Loucy (cell line): Measurements from ENCODE around the gene PTMA.

Source experiments
- H2AFZ ChIP-seq: fragments of 200-600 bp; sonication (generic); 2 replicates; pipeline ENCODE4 v1.6.0; 2016; ENCODE audit warnings: antibody characterized with exemption, mild to moderate bottlenecking, low read length, moderate library complexity
- H3F3A ChIP-seq: fragments of 200-600 bp; 2 replicates; pipeline ENCODE4 v1.6.0; 2016; ENCODE audit warnings: antibody characterized with exemption, low read depth, mild to moderate bottlenecking
- H3K27me3 ChIP-seq: fragments of 200-600 bp; sonication (generic); 2 replicates; pipeline ENCODE4 v1.6.1; 2014; ENCODE audit warnings: low read length, mild to moderate bottlenecking; ENCODE audit not compliant: insufficient read depth, poor library complexity, severe bottlenecking
- H3K36me3 ChIP-seq: fragments of 200-600 bp; sonication (generic); 2 replicates; pipeline ENCODE4 v1.6.1; 2016; ENCODE audit warnings: low read length; ENCODE audit not compliant: insufficient read depth
- H3K4me1 ChIP-seq: fragments of 200-600 bp; sonication (generic); 2 replicates; pipeline ENCODE4 v1.5.1; 2014; ENCODE audit warnings: low read length, mild to moderate bottlenecking; ENCODE audit not compliant: insufficient read depth, poor library complexity, severe bottlenecking
- H3K4me2 ChIP-seq: fragments of 200-600 bp; sonication (generic); 2 replicates; pipeline ENCODE4 v1.6.0; 2014; ENCODE audit warnings: antibody characterized with exemption, low read length, low read depth, mild to moderate bottlenecking; ENCODE audit not compliant: poor library complexity, severe bottlenecking
- H3K4me3 ChIP-seq: fragments of 200-600 bp; sonication (generic); 2 replicates; pipeline ENCODE4 v1.5.1; 2014; ENCODE audit warnings: low read length, mild to moderate bottlenecking, mixed read lengths; ENCODE audit not compliant: poor library complexity, severe bottlenecking
- H3K79me2 ChIP-seq: fragments of 200-600 bp; sonication (generic); 2 replicates; pipeline ENCODE4 v1.6.1; 2014; ENCODE audit warnings: low read length; ENCODE audit not compliant: insufficient read depth
- H3K9ac ChIP-seq: fragments of 200-600 bp; sonication (generic); 2 replicates; pipeline ENCODE4 v1.6.0; 2014; ENCODE audit warnings: mild to moderate bottlenecking, low read depth, low read length, moderate library complexity; ENCODE audit not compliant: poor library complexity, severe bottlenecking
- H3K9me2 ChIP-seq: fragments of 200-600 bp; sonication (generic); replicated peaks from 2 replicates; pipeline ENCODE4 v1.6.1; 2016; ENCODE audit warnings: low read depth, low read length, mixed read lengths
- H3K9me3 ChIP-seq: fragments of 200-600 bp; sonication (generic); 2 replicates; pipeline ENCODE4 v1.6.1; 2014; ENCODE audit warnings: mild to moderate bottlenecking, antibody characterized with exemption, low read length, low read depth; ENCODE audit not compliant: insufficient read depth
- H4K20me1 ChIP-seq: fragments of 200-600 bp; sonication (generic); 2 replicates; pipeline ENCODE4 v1.6.0; 2014; ENCODE audit warnings: antibody characterized with exemption, low read length, mild to moderate bottlenecking; ENCODE audit not compliant: insufficient read depth, poor library complexity, severe bottlenecking
- EZH2phosphoT487 ChIP-seq: fragments of 200-600 bp; IDR thresholded peaks from 2 replicates; pipeline ENCODE4 v1.6.1; 2018; ENCODE audit warnings: antibody characterized with exemption, mild to moderate bottlenecking, moderate library complexity, borderline replicate concordance
- TF ChIP-seq, protein P1 (sequence below): fragments of 200-600 bp; sonication (generic); conservative IDR thresholded peaks from 2 replicates; pipeline ENCODE4 v1.5.1; 2014; ENCODE audit warnings: mild to moderate bottlenecking, antibody characterized with exemption, low read length

PTMA gene

DNA sequence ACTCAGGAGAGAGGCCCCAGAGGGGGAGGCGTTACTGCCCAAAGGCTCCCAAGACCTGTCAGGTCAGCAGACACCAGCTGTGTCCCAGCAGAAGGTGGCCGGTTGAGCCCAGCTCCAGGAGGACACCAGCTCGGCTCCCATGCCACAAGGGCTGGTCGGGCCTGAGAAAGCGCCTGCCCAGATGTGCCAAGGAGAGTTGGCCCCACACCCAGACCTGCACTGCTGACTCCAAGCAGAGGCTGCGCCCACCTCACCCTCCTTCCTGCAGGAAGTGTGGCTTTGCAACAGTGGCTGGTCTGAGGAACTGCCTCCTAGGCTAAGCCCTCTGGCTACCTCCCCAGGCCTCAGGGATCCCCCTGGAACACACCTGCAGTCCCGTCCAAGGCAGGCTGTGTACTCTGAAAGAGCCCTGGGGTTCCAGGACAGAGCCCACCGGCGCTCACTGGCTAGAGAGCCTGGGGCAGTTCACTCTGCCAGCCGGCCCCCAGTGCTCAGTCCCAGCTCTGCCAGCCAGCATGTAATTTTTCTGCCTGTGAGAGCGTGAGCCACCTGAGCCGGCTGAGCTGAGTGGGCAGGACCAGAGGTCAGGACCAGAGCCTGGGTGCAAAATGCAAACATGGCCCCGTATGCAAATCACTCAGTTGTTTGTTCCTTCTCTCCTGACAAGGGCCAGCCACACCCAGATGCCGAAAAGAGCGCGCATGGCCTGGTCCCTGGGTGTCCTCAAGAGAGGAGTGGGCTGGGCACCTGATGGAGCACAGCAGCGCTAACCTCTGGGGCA lies 36.9 kb upstream of the PTMA start:
- Histone ChIP-seq H3K4me2 (peak overlapping the region; percentile 54), H3K4me3 (peak overlapping the region; percentile 10), H3K79me2 (no peaks in the 10 kb centered on the region), H3K9ac (peak overlapping the region; percentile 60), H3K4me1 (peaks cover 55% of the 10 kb centered on the region), H3F3A (no peaks in the 10 kb centered on the region), H3K27me3 (no peaks in the 10 kb centered on the region), H4K20me1 (no peaks in the 10 kb centered on the region), H2AFZ (peak overlapping the region; percentile 39), H3K36me3 (no peaks in the 10 kb centered on the region), H3K9me2 (no peaks in the 10 kb centered on the region), H3K9me3 (no peaks in the 10 kb centered on the region)
- TF ChIP-seq EZH2phosphoT487: no peak
- TF ChIP-seq, protein P1, sequence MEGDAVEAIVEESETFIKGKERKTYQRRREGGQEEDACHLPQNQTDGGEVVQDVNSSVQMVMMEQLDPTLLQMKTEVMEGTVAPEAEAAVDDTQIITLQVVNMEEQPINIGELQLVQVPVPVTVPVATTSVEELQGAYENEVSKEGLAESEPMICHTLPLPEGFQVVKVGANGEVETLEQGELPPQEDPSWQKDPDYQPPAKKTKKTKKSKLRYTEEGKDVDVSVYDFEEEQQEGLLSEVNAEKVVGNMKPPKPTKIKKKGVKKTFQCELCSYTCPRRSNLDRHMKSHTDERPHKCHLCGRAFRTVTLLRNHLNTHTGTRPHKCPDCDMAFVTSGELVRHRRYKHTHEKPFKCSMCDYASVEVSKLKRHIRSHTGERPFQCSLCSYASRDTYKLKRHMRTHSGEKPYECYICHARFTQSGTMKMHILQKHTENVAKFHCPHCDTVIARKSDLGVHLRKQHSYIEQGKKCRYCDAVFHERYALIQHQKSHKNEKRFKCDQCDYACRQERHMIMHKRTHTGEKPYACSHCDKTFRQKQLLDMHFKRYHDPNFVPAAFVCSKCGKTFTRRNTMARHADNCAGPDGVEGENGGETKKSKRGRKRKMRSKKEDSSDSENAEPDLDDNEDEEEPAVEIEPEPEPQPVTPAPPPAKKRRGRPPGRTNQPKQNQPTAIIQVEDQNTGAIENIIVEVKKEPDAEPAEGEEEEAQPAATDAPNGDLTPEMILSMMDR: no peak

DNA sequence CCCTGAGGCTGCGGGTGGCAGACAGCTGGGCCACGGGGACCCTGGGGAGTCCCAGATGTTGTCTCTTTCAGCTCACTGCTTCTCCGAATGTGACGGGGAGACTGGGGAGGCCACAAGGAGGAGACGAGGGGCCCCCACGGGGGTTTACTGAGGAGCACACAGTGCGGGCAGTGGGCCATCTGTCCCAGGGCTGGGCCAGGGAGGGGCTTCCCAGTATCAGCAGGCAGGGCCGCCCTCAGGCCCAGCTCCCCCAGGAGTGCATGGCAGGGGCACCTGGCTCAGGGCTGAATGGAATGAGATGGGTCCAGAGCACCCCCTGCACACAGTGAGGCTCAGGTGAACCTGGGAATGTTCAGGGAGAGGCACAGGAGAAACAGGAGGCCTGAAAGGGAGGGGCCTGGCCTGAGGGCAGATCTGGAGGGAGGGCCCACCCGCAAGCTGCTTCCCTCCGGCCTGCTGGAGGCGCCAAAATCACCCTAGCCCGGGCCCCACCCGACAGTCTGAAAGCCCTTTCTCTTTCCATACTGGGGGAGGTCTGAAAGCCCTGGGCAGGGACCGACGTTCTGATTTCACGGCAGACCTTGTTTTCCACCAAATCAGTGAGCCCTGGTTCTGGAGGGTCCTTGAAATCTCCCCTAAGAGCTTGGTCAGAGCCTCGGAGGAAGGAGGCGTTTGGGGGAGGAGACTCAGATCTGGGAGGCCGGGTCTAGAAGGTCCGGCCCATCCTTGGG lies 35.5 kb upstream of the PTMA start:
- peak overlapping the region; percentile 60 for H3K9ac ChIP-seq
- H3K4me2 ChIP-seq: peak overlapping the region; percentile 20
- H3F3A ChIP-seq: no peaks in the 10 kb centered on the region
- H3K9me3 ChIP-seq: no peaks in the 10 kb centered on the region
- no peaks in the 10 kb centered on the region for H3K9me2 ChIP-seq
- H3K4me1 ChIP-seq: peaks cover 48% of the 10 kb centered on the region
- H3K79me2 ChIP-seq: peaks cover 4% of the 10 kb centered on the region; the same call in 1 of the 2 replicates
- H3K36me3 ChIP-seq: no peaks in the 10 kb centered on the region
- H4K20me1 ChIP-seq: no peaks in the 10 kb centered on the region
- H3K4me3 ChIP-seq: no peak overlapping the region
- no peaks in the 10 kb centered on the region for H3K27me3 ChIP-seq
- peak overlapping the region; percentile 52; the same call in 1 of the 2 replicates for H2AFZ ChIP-seq
- no peak for TF ChIP-seq EZH2phosphoT487
- TF ChIP-seq, protein P1: peak; percentile 62

DNA sequence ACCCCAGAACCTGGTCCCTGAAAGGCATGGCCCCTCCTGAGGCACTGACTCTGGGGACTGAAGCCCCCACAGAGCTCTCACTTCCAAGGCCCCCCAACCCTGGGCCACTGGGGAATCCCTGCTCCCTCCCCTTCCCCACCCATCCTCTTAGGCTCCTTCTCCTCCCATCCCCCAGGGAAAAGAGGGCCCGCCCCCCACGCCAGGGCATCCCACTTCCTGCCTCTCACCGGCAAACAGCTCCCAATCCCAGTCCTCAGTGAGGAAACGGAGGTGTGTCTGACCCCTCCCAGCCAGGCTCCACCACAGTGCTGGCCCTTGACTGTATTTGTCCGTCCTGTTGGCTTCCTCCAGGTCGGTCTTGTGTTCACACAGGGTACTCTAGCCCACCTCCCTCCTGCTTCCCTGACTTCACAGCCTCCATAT lies 35.0 kb upstream of the PTMA start:
- H3K9me2 ChIP-seq: no peaks in the 10 kb centered on the region

More for the DNA sequence above, 35.0 kb upstream of the PTMA start:
- Histone ChIP-seq H3K36me3 (no peaks in the 10 kb centered on the region), H3K79me2 (peaks cover 4% of the 10 kb centered on the region; the same call in 1 of the 2 replicates), H3K4me1 (peaks cover 48% of the 10 kb centered on the region), H3F3A (no peaks in the 10 kb centered on the region), H4K20me1 (no peaks in the 10 kb centered on the region), H3K9ac (peak overlapping the region; percentile 60), H2AFZ (peak overlapping the region; percentile 52; the same call in 1 of the 2 replicates), H3K9me3 (no peaks in the 10 kb centered on the region), H3K4me3 (no peak overlapping the region), H3K4me2 (peak overlapping the region; percentile 20), H3K27me3 (no peaks in the 10 kb centered on the region)
- TF ChIP-seq, protein P1: no peak
- no peak for TF ChIP-seq EZH2phosphoT487
